Measurements from ENCODE around the gene ALDH16A1.

Gene ALDH16A1

GRCh38 chr19:49423071-49423984, 29.7 kb upstream of the ALDH16A1 start, which contains the start of gene PTH2:
Gene PTH2, minus strand, starts transcription at chr19:49423441. Its CDS starts 102 bp downstream, at chr19:49423339.
- DNase-seq (ENCODE audit: low read depth) = no peak
- TF ChIP-seq CTCF (IDR thresholded peaks at IDR 0.05; ENCODE audit: insufficient read depth, low read depth, low read length, missing control alignments) = no peak
- no peak within 1 kb of the TSS for H3K4me3 ChIP-seq (ENCODE audit: low read depth, low read length)

- no peak for TF ChIP-seq CTCF (IDR thresholded peaks at IDR 0.05; ENCODE audit: insufficient read depth, low read depth, low read length, missing control alignments)
- no peak overlapping the region for H3K4me3 ChIP-seq (ENCODE audit: low read depth, low read length)
- DNase-seq (ENCODE audit: low read depth) = no peak
Observed at GRCh38 chr19:49423985-49424303, 29.1 kb upstream of the ALDH16A1 start.

DNA sequence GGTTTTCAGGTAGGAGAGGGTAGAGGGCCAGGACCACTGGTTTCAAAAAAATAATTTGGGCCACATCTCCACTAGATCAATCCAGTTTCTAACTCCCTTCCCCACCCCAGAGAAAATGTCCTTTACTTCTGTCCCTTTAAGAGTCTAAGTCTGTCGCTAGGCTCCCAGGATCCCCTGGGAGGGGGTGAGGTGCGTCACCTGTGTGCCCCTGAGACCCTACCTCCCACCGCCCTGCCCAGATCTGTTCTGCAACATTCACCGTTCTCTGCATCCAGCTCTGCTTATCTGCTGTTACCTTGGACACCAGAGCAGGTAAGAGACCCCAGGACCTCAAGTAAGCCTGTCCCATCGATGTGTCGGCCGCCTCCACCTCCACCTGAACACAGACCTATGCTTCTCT, 27.8 kb upstream of the ALDH16A1 start, which contains the start of gene GFY:
GFY (plus strand) TSS at position 211 of the 400 bp plus-strand sequence. CDS start 1,043 bp downstream, outside the sequence.
- H3K4me3 ChIP-seq (ENCODE audit: low read depth, low read length) = no peak within 1 kb of the TSS

GRCh38 chr19:49425922-49426592, 27.0 kb upstream of the ALDH16A1 start:
- no peak for DNase-seq (ENCODE audit: low read depth)
- no peak for TF ChIP-seq CTCF (IDR thresholded peaks at IDR 0.05; ENCODE audit: insufficient read depth, low read depth, low read length, missing control alignments)
- no peak overlapping the region for H3K4me3 ChIP-seq (ENCODE audit: low read depth, low read length)

More for the DNA sequence above, 27.8 kb upstream of the ALDH16A1 start, which contains the start of gene GFY:
- DNase-seq (ENCODE audit: low read depth) = no peak
- TF ChIP-seq CTCF (IDR thresholded peaks at IDR 0.05; ENCODE audit: insufficient read depth, low read depth, low read length, missing control alignments) = no peak

- TF ChIP-seq CTCF (IDR thresholded peaks at IDR 0.05; ENCODE audit: insufficient read depth, low read depth, low read length, missing control alignments) = no peak
- no peak for DNase-seq (ENCODE audit: low read depth)
- no peak overlapping the region for H3K4me3 ChIP-seq (ENCODE audit: low read depth, low read length)
Observed at GRCh38 chr19:49427339-49427738, 25.7 kb upstream of the ALDH16A1 start.

DNA sequence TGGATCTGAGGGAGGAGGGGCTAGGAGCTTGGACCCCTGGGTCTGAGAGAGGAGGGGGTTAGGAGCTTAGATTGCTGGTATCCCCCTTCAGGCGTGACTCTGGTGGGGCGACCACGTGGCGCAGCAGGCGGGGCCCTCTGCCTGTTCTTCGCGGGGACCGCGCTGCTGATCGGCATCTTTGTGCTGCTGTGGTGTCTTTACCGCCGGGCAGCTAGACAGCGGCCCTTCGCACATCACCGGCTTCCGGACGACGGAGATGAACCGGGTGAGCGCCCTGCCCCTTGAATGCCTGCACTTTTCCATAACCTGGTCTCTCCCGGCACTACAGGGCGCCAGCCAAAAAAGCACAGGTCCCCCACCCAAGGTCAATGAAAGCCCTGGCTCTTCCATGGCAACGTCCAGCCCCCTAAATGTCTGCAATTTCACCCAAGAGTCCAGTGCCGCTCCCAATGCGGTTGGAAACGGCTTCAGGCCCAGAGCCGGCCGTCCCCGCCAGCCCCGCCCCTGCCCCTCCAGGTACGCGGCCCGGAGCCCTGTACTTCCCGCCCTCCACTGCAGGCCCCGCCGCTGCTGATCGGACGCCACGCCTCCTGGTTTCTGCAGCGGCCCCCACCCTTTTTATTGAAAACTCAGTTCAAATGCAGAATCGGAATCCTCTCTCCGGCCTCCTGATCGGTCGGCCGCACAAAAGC, 25.0 kb upstream of the ALDH16A1 start:
- no peak for DNase-seq (ENCODE audit: low read depth)
- no peak for TF ChIP-seq CTCF (IDR thresholded peaks at IDR 0.05; ENCODE audit: insufficient read depth, low read depth, low read length, missing control alignments)
- no peak overlapping the region for H3K4me3 ChIP-seq (ENCODE audit: low read depth, low read length)
